ENCODE results near the gene AUTS2.

- TF ChIP-seq CTCF (IDR thresholded peaks at IDR 0.05) (no peak), POLR2A (IDR thresholded peaks at IDR 0.05) (no peak)
These were observed 188.6 kb downstream of the AUTS2 start for GRCh38 chr7:69786730-69787395.
